HG02763 (cell line): ENCODE measurements around the gene SOCS1.
"Not testable (repeated sequence)": the region's sequence is repeated elsewhere in the genome, so short reads cannot be mapped to it uniquely, and the experiment has no call there.

Experiments
- ATAC-seq: cut with Tn5 transposase; IDR thresholded peaks from one replicate; pipeline ENCODE4 v1.9.1; 2021; ENCODE audit warnings: mild to moderate bottlenecking, moderate library complexity; ENCODE audit not compliant: unreplicated experiment

Gene SOCS1, protein sequence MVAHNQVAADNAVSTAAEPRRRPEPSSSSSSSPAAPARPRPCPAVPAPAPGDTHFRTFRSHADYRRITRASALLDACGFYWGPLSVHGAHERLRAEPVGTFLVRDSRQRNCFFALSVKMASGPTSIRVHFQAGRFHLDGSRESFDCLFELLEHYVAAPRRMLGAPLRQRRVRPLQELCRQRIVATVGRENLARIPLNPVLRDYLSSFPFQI

GRCh38 chr16:11255737-11256660, at the start of gene SOCS1:
Gene SOCS1 (minus strand): TSS chr16:11256204. CDS start chr16:11255478, 726 bp downstream.
- ATAC-seq = peak; percentile 55

GRCh38 chr16:11303405-11304138, 47.6 kb upstream of the SOCS1 start:
- ATAC-seq = no peak

- no peak for ATAC-seq
Observed at GRCh38 chr16:11302977-11303376, 47.0 kb upstream of the SOCS1 start.

DNA sequence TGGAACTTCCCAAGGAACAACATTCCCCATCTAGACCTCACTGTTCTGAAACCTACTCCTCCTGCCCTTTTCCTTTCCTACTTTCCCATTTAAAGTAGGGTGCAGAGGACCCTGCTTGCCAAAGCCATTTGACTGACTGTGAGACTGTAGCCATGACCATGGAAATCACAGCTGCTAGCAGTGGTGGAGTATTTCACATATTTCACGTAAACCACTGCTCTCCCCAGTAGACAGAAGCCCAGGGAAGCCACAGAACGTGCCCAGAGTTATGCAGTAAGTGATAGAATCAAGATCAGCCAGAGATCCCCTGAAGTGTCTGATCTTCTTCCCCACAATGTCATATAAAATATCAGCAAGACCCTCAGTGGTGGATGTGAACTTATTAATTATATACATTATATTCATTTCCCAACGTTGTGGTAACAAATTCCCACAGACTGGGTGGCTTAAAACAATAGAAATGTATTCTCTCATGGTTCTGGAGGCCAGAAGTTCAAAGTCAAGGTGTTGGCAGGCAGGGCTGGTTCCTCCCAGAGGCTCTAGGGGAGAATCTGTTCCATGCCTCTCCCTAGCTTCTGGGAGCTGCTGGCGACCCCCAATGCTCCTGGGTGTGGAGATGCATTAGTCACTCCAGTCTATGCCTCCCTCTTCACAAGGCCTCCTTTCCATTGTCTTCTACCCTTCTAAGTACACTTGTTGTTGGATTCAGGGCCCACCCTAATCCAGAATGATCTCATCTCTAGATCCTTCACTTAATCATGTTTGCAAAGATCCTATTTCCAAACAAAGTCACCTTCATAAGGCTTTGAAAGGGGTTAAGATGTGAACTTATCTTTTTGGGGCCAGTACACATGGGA, 45.9 kb upstream of the SOCS1 start:
- no peak for ATAC-seq

- no peak for ATAC-seq
Observed at GRCh38 chr16:11300560-11300892, 44.5 kb upstream of the SOCS1 start.

- ATAC-seq = no peak
Observed at GRCh38 chr16:11299865-11300559, 44.0 kb upstream of the SOCS1 start.

DNA sequence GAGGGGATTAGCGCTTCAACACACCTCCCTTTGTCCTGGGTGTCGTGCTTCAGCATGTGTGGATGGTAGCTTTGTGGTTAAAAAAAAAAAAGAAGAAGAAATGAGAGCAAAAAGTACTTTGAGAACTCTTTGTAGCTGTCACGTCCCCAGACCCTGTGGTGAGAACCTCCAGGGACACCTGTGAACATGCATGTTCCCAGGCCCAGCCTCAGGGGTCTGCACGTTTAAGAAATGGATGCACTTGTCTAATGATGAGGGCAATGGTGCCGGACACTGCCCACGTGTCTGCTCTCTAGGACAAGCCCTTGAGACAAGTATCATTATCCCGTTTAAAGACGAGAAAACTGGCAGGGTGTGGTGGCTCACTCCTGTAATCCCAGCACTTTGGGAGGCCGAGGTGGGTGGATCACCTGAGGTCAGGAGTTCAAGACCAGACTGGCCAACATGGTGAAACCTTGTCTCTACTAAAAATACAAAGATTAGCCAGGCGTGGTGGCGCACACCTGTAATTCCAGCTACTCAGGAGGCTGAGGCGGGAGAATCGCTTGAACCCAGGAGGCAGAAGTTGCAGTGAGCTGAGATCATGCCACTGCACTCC, 43.0 kb upstream of the SOCS1 start:
- not testable (repeated sequence) for ATAC-seq

GRCh38 chr16:11298143-11298900, 42.3 kb upstream of the SOCS1 start:
- no peak for ATAC-seq

GRCh38 chr16:11297492-11298142, 41.6 kb upstream of the SOCS1 start:
- ATAC-seq = peak; percentile 70

- peak; percentile 26 for ATAC-seq
Observed at GRCh38 chr16:11296706-11297491, 40.9 kb upstream of the SOCS1 start.

GRCh38 chr16:11296351-11296705, 40.3 kb upstream of the SOCS1 start:
- ATAC-seq = no peak

DNA sequence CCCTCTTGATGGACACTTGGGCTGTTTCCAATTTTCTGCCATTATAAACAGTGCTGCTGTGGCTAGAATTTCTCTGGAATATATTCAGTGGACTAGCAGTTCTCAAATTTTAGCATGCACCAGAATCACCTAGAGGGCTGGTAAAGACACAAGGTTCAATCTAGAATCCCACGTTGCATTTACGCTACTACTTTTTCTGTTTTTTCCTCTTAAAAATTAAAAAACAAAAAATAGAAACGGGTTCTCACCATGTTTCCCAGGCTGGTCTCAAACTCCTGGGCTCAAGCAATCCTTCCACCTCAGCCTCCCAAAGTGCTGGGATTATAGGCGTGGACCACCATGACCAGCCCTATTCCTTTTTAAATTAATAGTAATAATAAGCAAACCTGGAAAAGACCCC, 39.7 kb upstream of the SOCS1 start:
- no peak for ATAC-seq

DNA sequence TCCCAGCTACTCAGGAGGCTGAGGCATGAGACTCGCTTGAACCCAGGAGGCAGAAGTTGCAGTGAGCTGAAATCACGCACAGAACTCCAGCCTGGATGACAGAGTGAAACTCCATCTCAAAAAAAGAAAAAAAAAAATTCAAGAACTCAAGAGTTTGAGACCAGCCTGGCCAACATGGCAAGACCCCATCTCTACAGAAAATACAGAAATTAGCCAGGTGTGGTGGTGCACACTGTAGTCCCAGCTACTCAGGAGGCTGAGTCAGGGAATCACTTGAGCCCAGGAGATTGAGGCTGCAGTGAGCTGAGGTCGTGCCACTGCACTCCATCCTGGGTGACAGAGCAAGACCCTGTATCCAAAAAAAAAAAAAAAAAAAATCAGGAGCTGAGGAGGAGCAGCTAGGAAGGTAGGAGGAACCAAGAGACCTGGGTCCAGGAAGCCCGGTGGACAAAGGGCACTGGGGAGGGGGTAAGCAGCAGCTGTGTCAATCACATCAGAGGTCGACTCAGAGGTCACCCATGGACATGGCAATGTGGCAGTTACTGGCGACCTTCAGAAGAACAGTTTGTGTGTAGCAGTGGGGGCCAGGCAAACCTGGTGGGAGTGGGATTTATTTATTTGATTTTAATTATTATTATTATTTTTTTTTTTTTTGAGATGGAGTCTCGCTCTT, 36.2 kb upstream of the SOCS1 start:
- no peak for ATAC-seq

DNA sequence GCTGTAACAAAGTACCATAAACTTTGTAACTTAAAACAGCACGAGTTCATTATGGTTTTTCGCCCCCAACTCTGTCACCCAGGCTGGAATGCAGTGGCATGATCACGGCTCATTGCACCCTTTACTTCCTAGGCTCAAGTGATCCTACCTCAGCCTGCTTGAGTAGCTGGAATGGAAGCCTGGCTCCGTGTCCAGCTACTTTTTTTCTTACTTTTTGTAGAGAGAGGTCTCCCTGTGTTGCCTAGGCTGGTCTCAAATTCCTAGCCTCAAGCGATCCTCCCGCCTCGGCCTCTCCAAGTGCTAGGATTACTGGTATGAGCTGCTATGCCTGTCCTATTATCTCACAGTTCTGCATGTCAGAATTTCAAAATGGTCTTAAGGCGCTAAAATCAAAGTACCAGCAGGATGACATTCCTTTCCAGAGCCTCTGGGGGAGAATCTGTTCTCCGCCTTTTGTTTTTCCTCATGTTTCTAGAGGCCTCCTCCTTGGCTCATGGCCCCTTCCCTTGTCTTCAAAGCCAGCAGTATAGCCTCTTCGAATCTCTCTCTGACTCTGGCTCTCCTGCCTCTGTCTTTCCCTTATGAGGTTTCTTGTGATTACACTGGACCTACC, 35.2 kb upstream of the SOCS1 start:
- ATAC-seq = no peak

GRCh38 chr16:11290102-11290893, 34.3 kb upstream of the SOCS1 start:
- ATAC-seq = no peak

DNA sequence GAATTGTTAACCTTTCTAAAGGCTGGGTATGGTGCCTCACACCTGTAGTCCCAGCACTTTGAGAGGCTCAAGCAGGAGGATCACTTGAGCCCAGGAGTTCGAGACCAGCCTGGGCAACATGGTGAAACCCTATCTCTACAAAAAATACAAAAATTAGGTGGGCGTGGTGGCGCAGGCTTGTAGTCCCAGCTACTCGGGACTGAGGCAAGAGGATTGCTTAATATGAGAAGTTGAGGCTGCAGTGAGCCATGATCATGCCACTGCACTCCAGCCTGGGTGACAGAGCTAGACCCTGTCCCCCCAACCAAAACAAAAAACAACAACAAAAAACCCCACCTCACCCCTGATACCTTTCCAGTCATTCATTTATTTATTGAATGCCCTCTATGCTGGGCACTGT, 33.7 kb upstream of the SOCS1 start:
- not testable (repeated sequence) for ATAC-seq
